ENCODE measurements around the gene ZNF48.
A peak's percentile ranks its signal among the peaks of the same experiment; 100 is the strongest.

The ZNF48 gene

DNA sequence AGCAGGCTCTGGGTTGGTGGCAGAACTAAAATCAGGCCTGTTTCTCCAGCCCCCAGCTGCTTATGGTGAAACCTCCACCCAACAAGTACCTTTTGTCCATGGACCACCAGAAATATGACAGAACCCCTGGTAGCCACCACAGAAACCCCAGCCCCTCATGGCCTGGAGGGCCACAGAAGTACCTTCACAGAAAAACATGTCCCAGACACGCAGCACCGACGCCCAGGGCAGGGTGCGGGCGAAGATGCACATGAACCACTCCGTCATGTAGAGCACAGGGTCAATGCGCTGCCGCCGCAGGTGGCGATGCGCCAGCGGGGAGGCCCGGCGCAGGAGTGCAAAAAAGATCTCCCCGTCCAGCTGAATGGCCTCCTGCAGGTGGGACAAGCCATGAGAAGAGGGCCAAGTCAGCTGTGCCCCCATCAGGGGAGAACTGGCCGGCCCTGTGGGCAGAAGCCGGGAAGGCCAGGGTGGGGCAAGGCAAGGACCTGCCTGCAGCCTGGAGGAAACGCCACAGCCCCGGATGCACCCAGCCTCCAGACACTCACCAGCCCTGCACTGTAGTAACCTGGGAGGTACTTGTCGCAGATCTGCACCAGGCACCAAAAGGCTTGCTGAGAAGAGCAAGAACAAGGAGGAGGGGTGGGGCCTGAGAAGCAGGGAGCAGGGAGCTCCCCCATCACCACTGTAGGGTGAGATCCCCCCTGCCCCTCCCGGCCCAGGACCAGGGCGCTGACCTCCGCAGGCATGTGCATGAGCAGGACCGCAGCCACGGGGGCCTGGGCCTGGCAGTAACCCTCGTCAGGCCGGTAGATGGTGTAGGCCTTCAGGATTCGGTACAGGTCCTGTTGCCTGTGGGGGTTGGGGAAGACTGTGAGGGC lies 36.0 kb upstream of the ZNF48 start:
- DNase-seq = no peak

- DNase-seq = no peak
Measured at GRCh38 chr16:30359871-30360170, 35.4 kb upstream of the ZNF48 start.

GRCh38 chr16:30361180-30361579 lies 34.0 kb upstream of the ZNF48 start:
- DNase-seq = no peak

DNA sequence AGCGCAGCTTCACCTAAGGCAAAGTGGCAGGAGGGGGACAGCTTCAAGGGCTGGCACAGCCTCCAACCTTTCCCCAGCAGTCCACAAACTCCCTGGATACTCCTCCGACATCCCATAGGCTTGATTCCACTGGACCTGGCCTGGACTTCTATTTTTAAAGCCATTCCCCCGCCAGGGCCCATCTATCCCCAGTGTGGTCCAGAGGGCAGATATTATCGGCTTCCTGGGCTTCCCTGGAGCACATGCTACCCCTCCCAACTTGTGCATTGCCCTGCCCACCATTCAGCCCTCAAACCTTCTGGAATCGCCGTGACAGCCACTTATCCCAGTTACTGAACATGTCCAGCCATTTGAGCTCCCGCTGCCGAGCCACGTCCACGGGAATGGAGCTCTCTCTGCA lies 30.0 kb upstream of the ZNF48 start:
- no peak for DNase-seq

- DNase-seq = no peak
Measured at GRCh38 chr16:30366511-30366910, 28.7 kb upstream of the ZNF48 start.

GRCh38 chr16:30367349-30368009 lies 27.7 kb upstream of the ZNF48 start:
- no peak for DNase-seq

- DNase-seq = no peak
Measured at GRCh38 chr16:30368122-30368791, 27.0 kb upstream of the ZNF48 start.

- DNase-seq = no peak
Measured at GRCh38 chr16:30368792-30369090, 26.5 kb upstream of the ZNF48 start.

- peak; percentile 51 for DNase-seq
Measured at GRCh38 chr16:30369091-30369937, 25.9 kb upstream of the ZNF48 start.

DNA sequence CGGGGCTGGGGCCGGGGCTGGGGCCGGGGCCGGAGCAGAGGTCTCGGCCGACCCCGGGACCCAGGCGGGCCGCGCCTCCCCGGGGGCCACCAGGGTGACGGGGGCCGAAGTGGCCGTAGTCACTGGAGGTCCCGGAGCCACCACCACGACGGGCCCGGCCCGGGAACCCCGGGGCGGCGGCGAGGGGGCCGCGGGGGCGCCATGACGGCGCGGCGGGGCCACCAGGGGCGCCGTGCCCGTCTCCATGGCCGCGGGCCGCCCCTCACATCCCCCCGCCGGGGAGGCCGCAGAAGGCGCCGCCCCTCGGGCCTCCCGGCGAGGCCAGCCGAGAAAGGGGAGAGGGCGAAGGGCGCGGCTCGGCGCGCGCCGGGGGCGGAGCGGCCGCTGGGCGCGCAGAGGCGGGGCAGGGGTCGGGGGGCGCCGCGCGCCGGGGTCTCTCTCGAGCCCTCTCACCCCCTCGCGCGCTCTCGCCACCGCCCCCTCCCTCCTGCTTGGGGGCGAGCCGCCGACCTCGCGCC lies 25.2 kb upstream of the ZNF48 start:
- DNase-seq = no peak

DNA sequence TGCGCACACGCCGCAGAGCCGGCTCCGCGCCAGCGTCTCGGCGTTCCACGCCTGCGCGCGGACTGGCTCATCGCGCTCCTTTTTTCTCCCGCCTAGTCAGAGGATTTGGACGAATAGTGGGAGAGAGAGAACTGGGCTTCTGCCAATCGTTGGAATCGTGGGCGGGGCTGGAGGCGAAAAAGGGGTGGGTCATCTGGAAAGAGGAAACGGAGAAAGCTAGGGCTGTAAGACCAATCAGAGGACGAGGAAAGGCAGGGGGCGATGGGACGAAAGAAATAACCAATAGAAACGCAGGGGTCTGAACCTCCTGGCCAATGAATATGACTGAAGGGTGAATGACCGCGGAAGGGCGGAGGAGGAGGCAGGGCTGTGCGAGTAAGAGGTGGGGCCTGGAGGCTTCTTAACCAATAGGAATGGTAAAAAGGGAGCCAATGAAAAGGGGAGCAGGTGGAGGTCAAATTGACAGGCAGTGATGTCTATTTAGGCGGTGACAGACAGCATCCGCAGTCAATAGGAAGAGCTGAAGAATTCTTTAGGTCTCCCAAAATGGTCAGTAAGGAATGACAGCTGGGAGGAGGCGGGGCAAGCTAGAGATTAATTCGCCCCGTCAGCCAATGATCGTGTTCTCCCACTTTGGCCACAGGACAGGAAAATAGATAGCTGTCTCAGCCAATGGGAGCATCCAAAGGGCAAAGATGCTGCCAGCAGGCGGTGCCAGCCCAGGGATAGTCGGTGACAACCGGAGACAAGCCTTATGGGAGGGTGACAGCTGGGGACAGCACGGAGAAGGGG lies 24.6 kb upstream of the ZNF48 start, which contains the start of gene TBC1D10B:
Gene TBC1D10B (minus strand): TSS at position 39 of the 792 bp plus-strand sequence. CDS start 311 bp downstream, outside the sequence.
- DNase-seq = peak; percentile 98

- DNase-seq = no peak
Measured at GRCh38 chr16:30371248-30371816, 23.9 kb upstream of the ZNF48 start.

- no peak for DNase-seq
Measured at GRCh38 chr16:30372038-30372712, 23.0 kb upstream of the ZNF48 start.

- no peak for DNase-seq
Measured at GRCh38 chr16:30372725-30373124, 22.5 kb upstream of the ZNF48 start.

DNA sequence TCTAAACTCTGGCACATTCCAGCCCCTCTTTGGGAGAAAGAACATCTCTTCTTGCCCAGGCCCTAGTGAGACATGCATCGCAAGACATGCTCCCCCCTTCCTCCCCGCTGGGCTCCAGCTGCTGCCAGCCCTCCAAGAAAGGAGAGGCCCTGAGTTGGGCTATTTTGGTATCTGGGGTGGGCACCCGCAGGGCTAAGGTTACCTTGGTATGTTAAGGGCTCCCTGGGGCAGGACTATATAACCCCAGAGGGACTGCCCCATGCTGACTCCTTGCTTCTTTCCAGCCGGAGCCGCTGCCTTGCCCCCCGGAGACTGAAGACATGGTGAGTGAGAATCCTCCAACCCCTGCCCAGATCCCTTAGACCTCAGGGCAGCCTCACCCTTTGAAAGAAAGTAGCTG lies 20.7 kb upstream of the ZNF48 start, which contains the start of gene MYL11:
Gene MYL11 (plus strand): TSS at position 265 of the 400 bp plus-strand sequence. CDS start 56 bp downstream, at position 321.
- no peak for DNase-seq

DNA sequence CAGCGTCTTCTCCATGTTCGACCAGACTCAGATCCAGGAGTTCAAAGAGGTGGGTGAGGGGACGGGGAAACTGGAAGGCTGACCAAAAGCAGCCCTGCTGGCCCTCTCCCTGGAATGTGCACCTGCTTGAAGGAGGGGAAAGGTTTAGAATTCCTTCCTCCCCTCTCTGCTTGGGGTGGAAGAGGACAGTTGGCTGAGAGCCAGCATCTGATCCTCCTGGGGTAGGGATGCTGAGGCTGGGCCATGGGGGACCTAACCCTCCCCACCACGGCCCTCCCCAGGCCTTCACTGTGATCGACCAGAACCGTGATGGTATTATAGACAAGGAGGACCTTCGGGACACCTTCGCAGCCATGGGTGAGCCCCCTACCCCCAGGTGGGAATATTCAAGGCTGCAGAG lies 19.4 kb upstream of the ZNF48 start:
- DNase-seq = no peak

DNA sequence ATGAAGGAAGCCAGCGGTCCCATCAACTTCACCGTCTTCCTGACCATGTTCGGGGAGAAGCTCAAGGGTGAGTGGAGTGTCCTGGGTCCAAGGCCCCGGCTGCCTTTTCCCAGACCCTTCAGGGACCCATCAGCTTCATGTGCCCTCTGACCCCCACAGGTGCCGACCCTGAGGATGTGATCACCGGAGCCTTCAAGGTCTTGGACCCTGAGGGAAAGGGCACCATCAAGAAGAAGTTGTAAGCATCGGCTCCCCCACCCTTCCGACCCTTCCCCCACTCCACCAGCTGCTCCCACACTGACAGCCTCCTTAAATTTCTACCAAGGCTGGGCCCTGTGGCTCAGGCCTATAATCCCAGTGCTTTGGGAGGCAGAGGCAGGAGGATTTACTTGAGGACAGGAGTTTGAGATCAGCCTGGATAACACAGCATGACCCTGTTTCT lies 18.7 kb upstream of the ZNF48 start:
- no peak for DNase-seq

- DNase-seq = no peak
Measured at GRCh38 chr16:30377050-30377811, 18.0 kb upstream of the ZNF48 start.

DNA sequence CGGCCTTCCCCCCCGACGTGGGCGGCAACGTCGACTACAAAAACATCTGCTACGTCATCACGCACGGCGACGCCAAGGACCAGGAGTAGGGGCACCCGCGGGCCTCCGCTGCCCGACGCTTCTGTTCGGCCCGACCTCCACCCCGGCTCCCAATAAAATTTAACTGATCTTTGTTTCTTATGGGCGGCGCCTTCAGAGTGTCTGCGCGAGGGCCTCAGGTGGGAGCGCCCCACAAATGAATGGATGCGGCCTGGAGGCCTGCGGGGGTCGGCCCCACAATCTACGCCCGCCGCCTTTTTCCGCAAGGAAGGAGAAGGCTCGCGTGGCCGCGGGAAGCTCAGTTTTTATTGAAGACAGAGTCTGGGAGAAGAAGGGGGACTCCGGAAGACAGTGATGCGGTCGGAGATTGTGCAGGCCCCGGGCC lies 17.4 kb upstream of the ZNF48 start:
- peak; percentile 95 for DNase-seq
